Hematopoietic multipotent progenitor cell treated with erythropoietin and hydrocortisone succinate and interleukin-3 and kit ligand, for 6 days (in vitro differentiated cells): ENCODE measurements around the gene ELFN1.

ENCODE experiments used
- DNase-seq: peaks from one replicate; pipeline ENCODE4 v3.0.0-alpha.2; 2015

The ELFN1 gene

GRCh38 chr7:1669954-1670893 lies at the start of gene ELFN1:
ELFN1 (plus strand) TSS chr7:1670277; CDS start chr7:1744597, 74,320 bp downstream.
- no peak for DNase-seq

GRCh38 chr7:1620835-1621234 lies 49.2 kb upstream of the ELFN1 start:
- no peak for DNase-seq

- no peak for DNase-seq
Observed at GRCh38 chr7:1621718-1622117, 48.4 kb upstream of the ELFN1 start.

GRCh38 chr7:1622441-1622840 lies 47.6 kb upstream of the ELFN1 start:
- no peak for DNase-seq

GRCh38 chr7:1623810-1624209 lies 46.3 kb upstream of the ELFN1 start:
- DNase-seq = no peak

GRCh38 chr7:1624999-1625927 lies 44.8 kb upstream of the ELFN1 start:
- no peak for DNase-seq

GRCh38 chr7:1626769-1627168 lies 43.3 kb upstream of the ELFN1 start:
- DNase-seq = no peak

GRCh38 chr7:1630700-1631336 lies 39.3 kb upstream of the ELFN1 start:
- no peak for DNase-seq

- DNase-seq = no peak
Observed at GRCh38 chr7:1631678-1632077, 38.4 kb upstream of the ELFN1 start.

- DNase-seq = no peak
Observed at GRCh38 chr7:1632506-1632905, 37.6 kb upstream of the ELFN1 start.

GRCh38 chr7:1632916-1633785 lies 36.9 kb upstream of the ELFN1 start:
- no peak for DNase-seq

- no peak for DNase-seq
Observed at GRCh38 chr7:1635401-1635800, 34.7 kb upstream of the ELFN1 start.

- no peak for DNase-seq
Observed at GRCh38 chr7:1637155-1637554, 32.9 kb upstream of the ELFN1 start.

- no peak for DNase-seq
Observed at GRCh38 chr7:1638215-1638661, 31.8 kb upstream of the ELFN1 start.

- no peak for DNase-seq
Observed at GRCh38 chr7:1639071-1639470, 31.0 kb upstream of the ELFN1 start.

- DNase-seq = no peak
Observed at GRCh38 chr7:1639532-1640175, 30.4 kb upstream of the ELFN1 start.

- DNase-seq = no peak
Observed at GRCh38 chr7:1640376-1641172, 29.5 kb upstream of the ELFN1 start.

GRCh38 chr7:1641173-1641572 lies 28.9 kb upstream of the ELFN1 start:
- DNase-seq = no peak

- DNase-seq = no peak
Observed at GRCh38 chr7:1641661-1642260, 28.3 kb upstream of the ELFN1 start.

GRCh38 chr7:1642291-1642731 lies 27.8 kb upstream of the ELFN1 start:
- DNase-seq = no peak
